Suppressor macrophage (primary cell): Measurements from ENCODE around the gene PLEKHG2.

Experiments used
- DNase-seq, 4 experiments: peaks; one replicate each; pipeline ENCODE4 v3.0.0-alpha.2; 2020 to 2022

The PLEKHG2 gene

DNA sequence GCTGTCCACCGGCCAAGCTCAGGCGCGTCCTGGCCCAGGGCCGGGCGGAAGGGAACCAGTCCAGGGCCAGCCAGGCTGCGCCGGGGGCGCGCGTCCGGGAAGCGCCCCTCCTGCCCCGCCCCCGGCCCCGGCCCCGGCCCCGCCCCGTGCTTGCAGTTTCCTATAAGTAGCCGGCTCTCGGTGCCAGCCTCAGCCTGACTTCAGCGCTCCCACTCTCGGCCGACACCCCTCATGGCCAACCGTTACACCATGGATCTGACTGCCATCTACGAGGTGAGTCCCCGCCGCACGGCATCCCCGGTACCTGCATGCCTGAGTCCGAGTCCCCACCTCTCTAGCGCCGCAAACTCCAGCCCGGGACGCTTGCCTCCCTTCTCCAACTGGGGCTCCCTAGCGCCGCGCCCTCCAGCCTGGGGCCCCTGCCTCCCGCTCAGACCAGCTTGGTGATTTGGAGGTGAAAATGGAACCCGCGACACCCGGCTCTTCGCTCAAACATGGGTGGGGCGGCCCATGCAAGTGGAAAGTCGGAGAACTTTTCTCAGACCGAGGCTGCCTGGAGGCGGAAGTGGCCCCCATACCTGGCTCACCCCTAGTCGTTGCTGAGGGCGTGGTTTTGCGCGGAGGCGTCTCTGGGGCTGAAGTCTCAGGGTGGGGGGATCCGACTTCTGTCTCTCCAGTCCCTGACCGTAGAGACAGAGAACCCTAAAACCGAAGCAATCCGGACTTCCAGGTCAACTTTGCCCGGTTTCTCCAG is 5.6 kb upstream of the PLEKHG2 start, which contains the start of gene ZFP36:
Gene ZFP36, plus strand, starts transcription at position 192 of the 754 bp plus-strand sequence. Its CDS starts 58 bp downstream, at position 250.
- peak; percentile 92 to 98 (median 94) for DNase-seq

DNA sequence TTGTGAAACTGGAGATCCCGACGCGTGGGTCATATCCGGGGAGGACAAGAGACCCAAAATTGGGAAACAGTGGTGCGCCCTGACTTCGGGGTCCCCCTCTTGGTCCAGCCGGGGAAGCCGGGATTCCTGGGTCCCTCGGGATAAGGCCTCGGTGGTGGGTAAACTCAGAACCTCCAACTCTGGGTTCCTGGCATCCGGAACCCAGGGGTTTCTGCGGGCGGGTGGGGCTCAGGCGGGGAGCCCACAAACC is 5.1 kb upstream of the PLEKHG2 start:
- DNase-seq = peak in 1 of 4 experiments; percentile 67

DNA sequence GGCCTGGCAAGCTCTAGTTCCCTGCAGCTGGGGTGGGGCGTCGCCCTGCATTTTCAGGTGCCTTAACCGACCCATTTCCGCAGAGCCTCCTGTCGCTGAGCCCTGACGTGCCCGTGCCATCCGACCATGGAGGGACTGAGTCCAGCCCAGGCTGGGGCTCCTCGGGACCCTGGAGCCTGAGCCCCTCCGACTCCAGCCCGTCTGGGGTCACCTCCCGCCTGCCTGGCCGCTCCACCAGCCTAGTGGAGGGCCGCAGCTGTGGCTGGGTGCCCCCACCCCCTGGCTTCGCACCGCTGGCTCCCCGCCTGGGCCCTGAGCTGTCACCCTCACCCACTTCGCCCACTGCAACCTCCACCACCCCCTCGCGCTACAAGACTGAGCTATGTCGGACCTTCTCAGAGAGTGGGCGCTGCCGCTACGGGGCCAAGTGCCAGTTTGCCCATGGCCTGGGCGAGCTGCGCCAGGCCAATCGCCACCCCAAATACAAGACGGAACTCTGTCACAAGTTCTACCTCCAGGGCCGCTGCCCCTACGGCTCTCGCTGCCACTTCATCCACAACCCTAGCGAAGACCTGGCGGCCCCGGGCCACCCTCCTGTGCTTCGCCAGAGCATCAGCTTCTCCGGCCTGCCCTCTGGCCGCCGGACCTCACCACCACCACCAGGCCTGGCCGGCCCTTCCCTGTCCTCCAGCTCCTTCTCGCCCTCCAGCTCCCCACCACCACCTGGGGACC is 4.6 kb upstream of the PLEKHG2 start:
- DNase-seq = peak; percentile 55 to 74 (median 60)

DNA sequence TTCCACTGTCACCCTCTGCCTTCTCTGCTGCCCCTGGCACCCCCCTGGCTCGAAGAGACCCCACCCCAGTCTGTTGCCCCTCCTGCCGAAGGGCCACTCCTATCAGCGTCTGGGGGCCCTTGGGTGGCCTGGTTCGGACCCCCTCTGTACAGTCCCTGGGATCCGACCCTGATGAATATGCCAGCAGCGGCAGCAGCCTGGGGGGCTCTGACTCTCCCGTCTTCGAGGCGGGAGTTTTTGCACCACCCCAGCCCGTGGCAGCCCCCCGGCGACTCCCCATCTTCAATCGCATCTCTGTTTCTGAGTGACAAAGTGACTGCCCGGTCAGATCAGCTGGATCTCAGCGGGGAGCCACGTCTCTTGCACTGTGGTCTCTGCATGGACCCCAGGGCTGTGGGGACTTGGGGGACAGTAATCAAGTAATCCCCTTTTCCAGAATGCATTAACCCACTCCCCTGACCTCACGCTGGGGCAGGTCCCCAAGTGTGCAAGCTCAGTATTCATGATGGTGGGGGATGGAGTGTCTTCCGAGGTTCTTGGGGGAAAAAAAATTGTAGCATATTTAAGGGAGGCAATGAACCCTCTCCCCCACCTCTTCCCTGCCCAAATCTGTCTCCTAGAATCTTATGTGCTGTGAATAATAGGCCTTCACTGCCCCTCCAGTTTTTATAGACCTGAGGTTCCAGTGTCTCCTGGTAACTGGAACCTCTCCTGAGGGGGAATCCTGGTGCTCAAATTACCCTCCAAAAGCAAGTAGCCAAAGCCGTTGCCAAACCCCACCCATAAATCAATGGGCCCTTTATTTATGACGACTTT is 3.9 kb upstream of the PLEKHG2 start:
- peak; percentile 52 to 61 (median 58) for DNase-seq

DNA sequence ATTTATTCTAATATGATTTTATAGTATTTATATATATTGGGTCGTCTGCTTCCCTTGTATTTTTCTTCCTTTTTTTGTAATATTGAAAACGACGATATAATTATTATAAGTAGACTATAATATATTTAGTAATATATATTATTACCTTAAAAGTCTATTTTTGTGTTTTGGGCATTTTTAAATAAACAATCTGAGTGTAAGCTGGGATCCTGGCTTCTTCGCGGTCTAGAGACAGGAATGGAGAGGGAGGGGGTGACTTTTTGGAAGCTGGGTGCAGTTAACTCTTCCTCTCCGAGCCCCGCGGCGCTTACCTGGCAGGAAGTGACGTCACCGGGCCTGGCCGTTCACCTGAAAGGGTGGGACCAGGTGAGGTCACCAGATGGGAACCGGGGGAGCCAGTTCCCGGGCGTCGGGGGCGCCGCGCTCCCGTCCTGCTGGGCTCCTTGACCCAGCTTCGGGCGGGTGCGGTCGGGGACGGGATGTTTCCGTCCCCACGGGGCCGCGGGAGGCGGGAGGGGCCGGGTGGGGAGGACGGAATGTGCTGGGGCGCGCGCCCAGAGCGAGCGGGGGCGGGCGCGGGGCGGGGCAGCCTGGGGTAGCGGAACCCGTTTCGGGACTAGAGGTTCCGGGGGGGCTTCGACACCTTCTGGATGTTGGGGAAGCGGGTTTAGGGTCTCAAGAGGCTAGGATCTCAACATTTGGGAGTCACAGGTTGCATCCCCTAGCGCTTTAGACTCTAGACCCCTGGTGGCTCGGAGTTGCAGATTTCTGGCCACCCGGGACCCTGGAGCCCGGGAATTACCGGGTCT is 3.1 kb upstream of the PLEKHG2 start:
- peak; percentile 89 to 94 (median 92) for DNase-seq

- peak in 2 of 4 experiments; percentile 92 to 93 for DNase-seq
These were observed 2.2 kb upstream of the PLEKHG2 start for GRCh38 chr19:39410017-39410830.

DNA sequence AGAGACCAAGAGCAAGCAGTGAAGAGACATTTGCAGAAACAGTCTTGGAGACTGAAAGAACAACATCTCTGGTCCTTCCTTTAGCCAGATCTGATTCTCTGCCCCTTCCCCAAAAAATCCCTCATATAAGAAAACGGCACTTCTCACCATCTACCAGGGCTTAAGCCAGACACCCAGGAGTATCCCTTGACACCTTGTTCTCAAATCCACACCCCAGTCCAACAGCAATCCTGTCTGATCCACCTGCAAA is 1.7 kb upstream of the PLEKHG2 start:
- DNase-seq = peak; percentile 55 to 68 (median 62)

GRCh38 chr19:39411081-39411831 is 1.2 kb upstream of the PLEKHG2 start:
- peak; percentile 69 to 81 (median 78) for DNase-seq

DNA sequence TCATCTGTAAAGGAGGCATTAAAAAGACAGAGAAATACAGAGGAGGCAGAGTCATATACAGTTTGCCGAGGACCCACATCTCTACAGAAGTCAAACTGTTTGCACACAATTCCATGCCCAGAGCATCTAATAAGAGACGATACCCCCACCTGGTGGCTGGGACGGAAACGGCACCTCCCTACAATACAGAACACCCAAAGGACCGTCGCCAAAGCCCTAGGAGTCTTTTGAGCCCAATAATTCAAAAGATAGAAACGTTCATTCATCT is 703 bp upstream of the PLEKHG2 start:
- DNase-seq = peak; percentile 95 to 97 (median 96)

- no peak for DNase-seq
These were observed 400 bp downstream of the PLEKHG2 start for GRCh38 chr19:39412867-39413271.

DNA sequence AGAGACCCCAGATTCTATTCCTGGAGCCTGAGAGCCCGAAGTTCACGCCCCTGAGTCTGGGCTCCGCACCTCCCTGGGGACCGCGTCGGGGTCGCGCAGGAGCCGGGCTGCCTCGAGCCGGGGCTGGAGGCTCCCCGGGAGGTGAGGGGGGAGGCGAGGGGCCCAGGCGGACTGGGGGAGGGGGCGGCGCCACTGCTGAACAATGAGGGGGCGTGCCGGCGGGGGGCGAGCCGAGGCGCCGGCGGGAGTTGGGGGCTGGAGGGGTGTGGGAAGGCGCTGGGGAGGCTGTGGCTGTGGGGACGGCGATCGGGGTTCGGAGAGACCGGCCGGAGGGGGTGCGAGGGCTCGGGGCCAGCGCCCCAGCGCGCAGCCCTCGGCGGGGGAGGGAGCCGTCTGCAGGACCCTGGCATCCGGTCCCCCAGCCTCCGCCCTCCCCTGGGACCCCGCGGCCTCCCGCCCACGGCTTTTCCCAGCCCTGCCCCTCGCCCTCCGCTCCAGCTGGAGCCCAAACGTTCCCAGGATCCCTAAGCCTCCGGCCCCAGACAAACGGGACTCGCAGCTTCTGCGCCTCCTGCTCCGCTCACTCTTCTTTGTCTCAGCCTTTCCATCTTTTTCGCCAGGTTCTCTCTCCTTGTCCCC is 922 bp downstream of the PLEKHG2 start:
- peak in 3 of 4 experiments; percentile 32 to 35 (median 33) for DNase-seq

- DNase-seq = peak; percentile 44 to 67 (median 54)
These were observed 1.6 kb downstream of the PLEKHG2 start for GRCh38 chr19:39413911-39414608.

GRCh38 chr19:39415111-39416046 is 2.9 kb downstream of the PLEKHG2 start:
- no peak for DNase-seq

DNA sequence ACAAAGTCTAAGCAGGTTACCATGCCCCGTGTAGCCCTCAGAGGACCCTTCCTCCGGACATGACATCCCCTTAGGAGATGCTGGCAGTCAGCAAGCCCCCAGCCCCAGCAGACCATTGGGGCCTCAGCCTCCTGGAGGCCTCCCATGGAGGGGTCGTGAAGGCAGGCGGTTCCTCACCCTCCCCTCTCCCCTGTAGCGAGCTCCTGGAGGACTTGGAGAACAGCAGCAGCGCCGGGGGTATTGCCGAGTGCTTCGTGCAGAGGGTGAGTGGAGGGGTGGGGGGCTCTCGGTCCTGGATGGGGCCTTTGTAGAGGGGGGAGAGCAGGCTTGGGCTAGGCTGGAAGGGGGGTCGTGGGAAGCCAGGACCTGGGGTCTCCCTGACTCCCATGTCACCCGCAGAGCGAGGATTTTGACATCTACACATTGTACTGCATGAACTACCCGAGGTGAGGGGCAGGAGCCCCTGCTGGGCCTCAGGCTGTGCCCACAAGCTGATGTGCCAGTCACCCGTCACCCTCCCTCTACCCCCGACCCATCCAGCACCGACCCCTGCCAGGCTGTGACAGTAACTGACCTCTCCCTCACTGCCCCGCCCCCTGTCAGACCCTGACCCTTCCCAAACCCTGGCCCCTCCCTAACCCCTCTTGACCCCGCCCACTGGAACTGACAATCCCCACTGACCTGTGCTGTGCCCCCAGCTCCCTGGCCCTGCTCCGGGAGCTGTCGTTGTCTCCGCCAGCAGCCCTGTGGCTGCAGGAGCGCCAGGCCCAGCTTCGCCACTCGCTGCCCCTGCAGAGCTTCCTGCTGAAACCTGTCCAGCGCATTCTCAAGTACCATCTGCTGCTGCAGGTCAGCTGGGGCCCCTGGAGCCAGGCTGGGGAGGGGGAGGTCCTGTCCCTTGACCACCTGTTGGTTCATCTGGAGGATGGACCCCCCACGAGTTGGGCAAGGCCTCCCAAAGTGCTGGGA is 4.0 kb downstream of the PLEKHG2 start:
- no peak for DNase-seq

DNA sequence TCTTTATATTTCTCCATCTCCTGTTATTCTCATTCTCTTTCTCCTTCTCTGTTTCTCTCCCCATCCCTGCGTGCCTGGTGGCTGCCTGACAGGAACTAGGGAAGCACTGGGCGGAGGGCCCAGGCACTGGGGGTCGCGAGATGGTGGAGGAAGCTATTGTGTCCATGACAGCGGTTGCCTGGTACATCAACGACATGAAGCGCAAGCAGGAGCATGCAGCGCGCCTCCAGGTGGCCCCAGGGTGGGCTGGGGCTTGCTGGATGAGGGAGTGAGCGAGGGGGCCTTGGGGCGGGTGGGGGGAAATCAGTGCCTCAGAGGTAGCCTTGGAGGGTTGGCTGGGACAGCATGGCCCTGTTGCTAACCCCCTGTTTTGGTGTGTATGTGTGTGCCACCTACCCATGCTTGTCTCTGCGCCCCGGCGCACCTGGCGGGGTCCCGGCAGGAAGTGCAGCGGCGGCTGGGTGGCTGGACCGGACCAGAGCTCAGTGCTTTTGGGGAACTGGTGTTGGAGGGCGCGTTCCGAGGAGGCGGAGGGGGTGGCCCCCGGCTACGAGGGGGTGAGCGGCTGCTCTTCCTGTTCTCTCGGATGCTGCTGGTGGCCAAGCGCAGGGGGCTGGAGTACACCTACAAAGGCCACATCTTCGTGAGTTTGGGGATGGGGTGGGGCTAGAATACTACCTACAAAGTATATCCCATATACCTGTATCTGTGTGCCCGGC is 5.2 kb downstream of the PLEKHG2 start:
- no peak for DNase-seq

- DNase-seq = peak in 1 of 4 experiments; percentile 36
These were observed 6.5 kb downstream of the PLEKHG2 start for GRCh38 chr19:39419003-39419402.

GRCh38 chr19:39420769-39421168 is 8.3 kb downstream of the PLEKHG2 start:
- no peak for DNase-seq
